ENCODE data around the gene AK9. TPM values are rescaled to one million over a fixed set of nuclear protein-coding genes. Genes with fewer than 3 reads are reported as not detected.
A peak's percentile ranks its signal among the peaks of the same experiment; 100 is the strongest.

Gene AK9
- total and polyA plus RNA-seq, 9 of the 15 experiments (the other 6 are each of a cell fraction or from before 2014, with no cell fraction given) = 0.59 to 1.9 (median 1.2) TPM

DNA sequence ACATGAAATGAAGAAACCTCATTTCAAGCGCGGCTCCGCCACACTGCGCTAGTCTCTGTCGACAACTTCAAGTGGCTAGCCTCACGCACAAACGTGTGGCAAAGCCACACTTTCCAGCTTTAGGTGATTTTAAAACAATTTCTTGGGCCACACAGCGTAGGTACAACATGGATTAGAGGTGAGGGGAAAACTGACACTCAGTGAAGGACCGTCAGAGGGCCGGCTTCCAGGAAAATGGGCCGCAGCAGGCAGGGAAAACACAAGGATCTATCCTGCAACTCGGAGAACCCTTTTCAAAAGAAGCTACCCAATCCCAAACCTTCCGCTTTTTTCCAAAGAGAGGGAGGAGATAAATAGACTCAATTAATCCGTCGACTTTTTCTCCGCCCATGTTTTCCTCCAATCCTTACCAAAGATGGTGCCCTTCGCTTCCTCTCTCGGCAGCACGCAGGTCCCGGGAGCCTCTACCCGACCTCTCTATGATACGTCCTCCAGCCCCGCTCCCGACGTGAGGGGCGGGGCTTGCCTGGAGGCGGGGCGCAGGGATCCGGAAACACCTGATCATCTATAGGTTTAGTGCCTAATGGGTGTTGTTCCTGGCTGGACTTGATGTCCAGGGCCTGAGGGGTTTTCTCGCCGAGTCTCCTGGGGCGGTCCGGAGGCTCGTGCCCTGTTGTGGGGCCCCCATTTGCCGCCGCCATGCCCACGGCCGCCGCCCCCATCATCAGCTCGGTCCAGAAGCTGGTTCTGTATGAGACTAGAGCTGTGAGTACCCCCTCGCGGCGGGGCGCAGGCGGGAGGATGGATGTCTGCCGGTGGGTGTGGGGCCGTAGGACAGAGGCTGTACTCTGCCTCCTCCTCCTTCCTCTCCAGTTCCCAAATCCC is at the start of gene AK9, which contains the start of gene FIG4 (continued):
- TF ChIP-seq YY1 (IDR thresholded peaks at IDR 0.05; ENCODE audit: borderline replicate concordance in 1 of 3, control insufficient read depth in 1 of 3, extremely low read depth in 1 of 3, insufficient read depth in 3 of 3, insufficient read length in 1 of 3, insufficient replicate concordance in 2 of 3, low read depth in 1 of 3, low read length in 2 of 3) = peak; percentile 62 to 97 (median 96)
- TF ChIP-seq, protein P1, sequence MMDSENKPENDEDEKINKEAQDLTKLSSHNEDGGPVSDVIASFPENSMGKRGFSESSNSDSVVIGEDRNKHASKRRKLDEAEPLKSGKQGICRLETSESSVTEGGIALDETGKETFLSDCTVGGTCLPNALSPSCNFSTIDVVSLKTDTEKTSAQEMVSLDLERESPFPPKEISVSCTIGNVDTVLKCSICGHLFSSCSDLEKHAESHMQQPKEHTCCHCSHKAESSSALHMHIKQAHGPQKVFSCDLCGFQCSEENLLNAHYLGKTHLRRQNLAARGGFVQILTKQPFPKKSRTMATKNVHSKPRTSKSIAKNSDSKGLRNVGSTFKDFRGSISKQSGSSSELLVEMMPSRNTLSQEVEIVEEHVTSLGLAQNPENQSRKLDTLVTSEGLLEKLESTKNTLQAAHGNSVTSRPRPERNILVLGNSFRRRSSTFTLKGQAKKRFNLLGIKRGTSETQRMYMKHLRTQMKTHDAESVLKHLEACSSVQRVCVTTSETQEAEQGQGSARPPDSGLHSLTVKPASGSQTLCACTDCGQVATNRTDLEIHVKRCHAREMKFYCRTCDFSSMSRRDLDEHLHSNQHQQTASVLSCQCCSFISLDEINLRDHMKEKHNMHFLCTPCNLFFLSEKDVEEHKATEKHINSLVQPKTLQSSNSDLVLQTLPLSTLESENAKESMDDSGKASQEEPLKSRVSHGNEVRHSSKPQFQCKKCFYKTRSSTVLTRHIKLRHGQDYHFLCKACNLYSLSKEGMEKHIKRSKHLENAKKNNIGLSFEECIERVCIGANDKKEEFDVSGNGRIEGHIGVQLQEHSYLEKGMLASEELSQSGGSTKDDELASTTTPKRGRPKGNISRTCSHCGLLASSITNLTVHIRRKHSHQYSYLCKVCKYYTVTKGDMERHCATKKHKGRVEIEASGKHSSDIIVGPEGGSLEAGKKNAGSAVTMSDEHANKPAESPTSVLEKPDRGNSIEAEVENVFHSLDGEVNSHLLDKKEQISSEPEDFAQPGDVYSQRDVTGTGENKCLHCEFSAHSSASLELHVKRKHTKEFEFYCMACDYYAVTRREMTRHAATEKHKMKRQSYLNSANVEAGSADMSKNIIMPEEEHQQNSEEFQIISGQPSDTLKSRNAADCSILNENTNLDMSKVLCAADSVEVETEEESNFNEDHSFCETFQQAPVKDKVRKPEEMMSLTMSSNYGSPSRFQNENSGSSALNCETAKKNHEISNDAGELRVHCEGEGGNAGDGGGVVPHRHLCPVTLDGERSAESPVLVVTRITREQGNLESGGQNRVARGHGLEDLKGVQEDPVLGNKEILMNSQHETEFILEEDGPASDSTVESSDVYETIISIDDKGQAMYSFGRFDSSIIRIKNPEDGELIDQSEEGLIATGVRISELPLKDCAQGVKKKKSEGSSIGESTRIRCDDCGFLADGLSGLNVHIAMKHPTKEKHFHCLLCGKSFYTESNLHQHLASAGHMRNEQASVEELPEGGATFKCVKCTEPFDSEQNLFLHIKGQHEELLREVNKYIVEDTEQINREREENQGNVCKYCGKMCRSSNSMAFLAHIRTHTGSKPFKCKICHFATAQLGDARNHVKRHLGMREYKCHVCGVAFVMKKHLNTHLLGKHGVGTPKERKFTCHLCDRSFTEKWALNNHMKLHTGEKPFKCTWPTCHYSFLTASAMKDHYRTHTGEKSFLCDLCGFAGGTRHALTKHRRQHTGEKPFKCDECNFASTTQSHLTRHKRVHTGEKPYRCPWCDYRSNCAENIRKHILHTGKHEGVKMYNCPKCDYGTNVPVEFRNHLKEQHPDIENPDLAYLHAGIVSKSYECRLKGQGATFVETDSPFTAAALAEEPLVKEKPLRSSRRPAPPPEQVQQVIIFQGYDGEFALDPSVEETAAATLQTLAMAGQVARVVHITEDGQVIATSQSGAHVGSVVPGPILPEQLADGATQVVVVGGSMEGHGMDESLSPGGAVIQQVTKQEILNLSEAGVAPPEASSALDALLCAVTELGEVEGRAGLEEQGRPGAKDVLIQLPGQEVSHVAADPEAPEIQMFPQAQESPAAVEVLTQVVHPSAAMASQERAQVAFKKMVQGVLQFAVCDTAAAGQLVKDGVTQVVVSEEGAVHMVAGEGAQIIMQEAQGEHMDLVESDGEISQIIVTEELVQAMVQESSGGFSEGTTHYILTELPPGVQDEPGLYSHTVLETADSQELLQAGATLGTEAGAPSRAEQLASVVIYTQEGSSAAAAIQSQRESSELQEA (IDR thresholded peaks at IDR 0.05; ENCODE audit: low read depth) = no peak
- no peak for TF ChIP-seq FUS (optimal IDR thresholded peaks at IDR 0.05; ENCODE audit: low read depth, low read length)
- peak; percentile 61; the same call in 1 of the 2 replicates for TF ChIP-seq PHF8 (IDR thresholded peaks at IDR 0.05; ENCODE audit: borderline replicate concordance, low read length)
- TF ChIP-seq NR2C2 (CRISPR knock-in tag; IDR thresholded peaks at IDR 0.05) = no peak
- peak; percentile 46; the same call in 1 of the 2 replicates for TF ChIP-seq NR2C2 (tag; IDR thresholded peaks at IDR 0.05)
- TF ChIP-seq, protein P2, sequence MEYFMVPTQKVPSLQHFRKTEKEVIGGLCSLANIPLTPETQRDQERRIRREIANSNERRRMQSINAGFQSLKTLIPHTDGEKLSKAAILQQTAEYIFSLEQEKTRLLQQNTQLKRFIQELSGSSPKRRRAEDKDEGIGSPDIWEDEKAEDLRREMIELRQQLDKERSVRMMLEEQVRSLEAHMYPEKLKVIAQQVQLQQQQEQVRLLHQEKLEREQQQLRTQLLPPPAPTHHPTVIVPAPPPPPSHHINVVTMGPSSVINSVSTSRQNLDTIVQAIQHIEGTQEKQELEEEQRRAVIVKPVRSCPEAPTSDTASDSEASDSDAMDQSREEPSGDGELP (CRISPR knock-in tag; IDR thresholded peaks at IDR 0.05; ENCODE audit: borderline replicate concordance) = peak; percentile 91
- TF ChIP-seq FOXK2 (conservative IDR thresholded peaks at IDR 0.05 in 1 of 2, IDR thresholded peaks at IDR 0.05 in 1 of 2; ENCODE audit: low read depth in 2 of 2) = peak; percentile 87 to 89
- TF ChIP-seq, protein P3, sequence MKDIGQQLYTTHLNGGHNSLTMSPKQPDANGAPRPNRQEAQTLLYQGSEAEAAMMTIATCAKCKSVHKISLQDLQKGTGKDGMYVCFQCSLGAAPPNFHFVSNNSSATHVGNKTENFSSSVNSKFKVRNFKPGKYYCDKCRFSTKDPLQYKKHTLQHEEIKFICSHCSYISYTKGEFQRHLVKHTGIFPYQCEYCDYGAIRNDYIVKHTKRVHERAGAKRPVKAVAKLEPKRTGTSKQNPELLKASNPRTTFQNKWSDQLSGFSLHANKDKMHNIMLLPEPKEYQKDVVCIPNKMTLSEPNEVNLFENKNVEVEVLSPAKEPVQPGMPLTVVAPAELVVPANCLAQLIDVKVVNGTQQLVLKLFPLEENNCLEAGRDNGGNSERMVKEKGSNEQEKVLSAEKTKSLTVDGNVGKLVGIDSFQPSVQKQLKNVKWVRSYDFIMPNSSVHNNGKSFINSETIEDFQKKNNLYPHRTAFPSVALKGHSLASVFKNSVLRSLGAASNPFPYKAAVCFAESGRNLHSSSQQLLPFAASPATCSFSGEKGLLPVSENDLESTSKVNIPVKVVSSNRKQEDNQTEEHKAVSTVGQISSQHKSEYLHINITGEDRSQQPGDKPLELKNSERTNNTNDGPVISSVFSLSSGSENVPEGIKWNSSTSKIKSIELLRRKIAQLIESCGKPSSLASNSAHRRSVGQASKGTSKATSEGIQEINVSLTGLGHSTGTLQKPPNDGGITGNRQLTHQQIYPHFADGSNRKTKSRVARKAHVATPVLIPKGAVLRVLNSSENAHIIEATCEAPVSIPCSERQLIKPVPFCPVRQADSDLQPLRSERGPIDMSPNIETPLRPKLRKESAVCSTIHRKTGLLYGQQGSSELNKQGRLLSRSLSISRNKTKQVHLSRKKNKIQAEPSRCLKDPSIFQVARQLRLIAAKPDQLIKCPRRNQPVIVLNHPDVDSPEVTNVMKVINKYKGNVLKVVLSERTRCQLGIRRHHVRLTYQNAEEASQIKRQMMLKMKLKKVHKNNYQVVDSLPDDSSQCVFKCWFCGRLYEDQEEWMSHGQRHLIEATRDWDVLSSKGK (CRISPR knock-in tag; IDR thresholded peaks at IDR 0.05) = no peak
- no peak for TF ChIP-seq BMI1 (IDR thresholded peaks at IDR 0.05; ENCODE audit: low read length)
- TF ChIP-seq CHD1 (IDR thresholded peaks at IDR 0.05; ENCODE audit: low read length) = no peak
- no peak for TF ChIP-seq MAFK (IDR thresholded peaks at IDR 0.05; ENCODE audit: low read length)
- no peak for TF ChIP-seq ZNF778 (CRISPR knock-in tag; IDR thresholded peaks at IDR 0.05)

Data from K562 (cell line).